BJ (cell line): ENCODE measurements around the gene SDHB. TPM values are rescaled to one million over a fixed set of nuclear protein-coding genes. Genes with fewer than 3 reads are reported as not detected.

Source experiments
- CTCF ChIA-PET: fragments of 350-600 bp; formaldehyde crosslinking; extraction: SDS; loops from one replicate; lab custom pipeline; 2021; ENCODE audit warnings: antibody characterized with exemption, inconsistent platforms; lab: Yijun Ruan, JAX
- POLR2A ChIA-PET: fragments of 300-600 bp; sonication (Branson Sonifier 250); formaldehyde crosslinking; extraction: SDS; loops from one replicate; lab custom pipeline; 2021; ENCODE audit warnings: antibody characterized with exemption; lab: Charles Lee
- DNase-seq: peaks from one replicate; pipeline ENCODE4 v3.0.0-alpha.2; 2011; ENCODE audit warnings: low read depth
- H3K27me3 ChIP-seq: 2 replicates; pipeline ENCODE4 v1.6.0; 2011; ENCODE audit warnings: low read length; ENCODE audit not compliant: control insufficient read depth, insufficient read depth
- H3K36me3 ChIP-seq: 2 replicates; pipeline ENCODE4 v1.5.1; 2011; ENCODE audit warnings: low read length; ENCODE audit not compliant: control insufficient read depth, insufficient read depth
- H3K4me3 ChIP-seq: 2 replicates; pipeline ENCODE4 v1.5.1; 2011; ENCODE audit warnings: low read depth, mild to moderate bottlenecking, control low read depth, low read length
- polyA plus RNA-seq: library from polyadenylated mRNA; depleted of rRNA; stranded (reverse); fragments of >200 nt; gene quantifications from 2 replicates; pipeline ENCODE4 v1.2.3, GENCODE V29; 2011
- TF ChIP-seq, protein P1 (sequence below): IDR thresholded peaks from 2 replicates; pipeline ENCODE4 v1.5.1; 2011; ENCODE audit warnings: low read depth, mild to moderate bottlenecking, control low read depth, inconsistent platforms, low read length, moderate library complexity; ENCODE audit not compliant: insufficient read depth

SDHB gene
- polyA plus RNA-seq, 1 experiment = 115 TPM

- H3K36me3 ChIP-seq = peaks cover 4% of the 10 kb centered on the region; the same call in 1 of the 2 replicates
- H3K4me3 ChIP-seq = no peak overlapping the region
- no peaks in the 10 kb centered on the region for H3K27me3 ChIP-seq
- ChIA-PET CTCF (interaction anchor here (0.7 to 1.2 kb wide), 4 partner anchors 10 to 57 kb away, joined by 3 read pairs; no protein-coding TSS in a partner anchor), POLR2A (no interaction called here)
- TF ChIP-seq, protein P1, sequence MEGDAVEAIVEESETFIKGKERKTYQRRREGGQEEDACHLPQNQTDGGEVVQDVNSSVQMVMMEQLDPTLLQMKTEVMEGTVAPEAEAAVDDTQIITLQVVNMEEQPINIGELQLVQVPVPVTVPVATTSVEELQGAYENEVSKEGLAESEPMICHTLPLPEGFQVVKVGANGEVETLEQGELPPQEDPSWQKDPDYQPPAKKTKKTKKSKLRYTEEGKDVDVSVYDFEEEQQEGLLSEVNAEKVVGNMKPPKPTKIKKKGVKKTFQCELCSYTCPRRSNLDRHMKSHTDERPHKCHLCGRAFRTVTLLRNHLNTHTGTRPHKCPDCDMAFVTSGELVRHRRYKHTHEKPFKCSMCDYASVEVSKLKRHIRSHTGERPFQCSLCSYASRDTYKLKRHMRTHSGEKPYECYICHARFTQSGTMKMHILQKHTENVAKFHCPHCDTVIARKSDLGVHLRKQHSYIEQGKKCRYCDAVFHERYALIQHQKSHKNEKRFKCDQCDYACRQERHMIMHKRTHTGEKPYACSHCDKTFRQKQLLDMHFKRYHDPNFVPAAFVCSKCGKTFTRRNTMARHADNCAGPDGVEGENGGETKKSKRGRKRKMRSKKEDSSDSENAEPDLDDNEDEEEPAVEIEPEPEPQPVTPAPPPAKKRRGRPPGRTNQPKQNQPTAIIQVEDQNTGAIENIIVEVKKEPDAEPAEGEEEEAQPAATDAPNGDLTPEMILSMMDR = no peak
- DNase-seq = no peak
Observed at GRCh38 chr1:16986560-16986959, 67.3 kb downstream of the SDHB start.

GRCh38 chr1:16986113-16986512 is 67.7 kb downstream of the SDHB start:
- ChIA-PET CTCF (interaction anchor here (0.7 to 1.0 kb wide), 2 partner anchors 9 to 24 kb away, joined by 3 read pairs; no protein-coding TSS in a partner anchor), POLR2A (no interaction called here)
- TF ChIP-seq, protein P1 = no peak
- H3K4me3 ChIP-seq = no peak overlapping the region
- H3K36me3 ChIP-seq = peaks cover 4% of the 10 kb centered on the region; the same call in 1 of the 2 replicates
- no peaks in the 10 kb centered on the region for H3K27me3 ChIP-seq
- DNase-seq = no peak

DNA sequence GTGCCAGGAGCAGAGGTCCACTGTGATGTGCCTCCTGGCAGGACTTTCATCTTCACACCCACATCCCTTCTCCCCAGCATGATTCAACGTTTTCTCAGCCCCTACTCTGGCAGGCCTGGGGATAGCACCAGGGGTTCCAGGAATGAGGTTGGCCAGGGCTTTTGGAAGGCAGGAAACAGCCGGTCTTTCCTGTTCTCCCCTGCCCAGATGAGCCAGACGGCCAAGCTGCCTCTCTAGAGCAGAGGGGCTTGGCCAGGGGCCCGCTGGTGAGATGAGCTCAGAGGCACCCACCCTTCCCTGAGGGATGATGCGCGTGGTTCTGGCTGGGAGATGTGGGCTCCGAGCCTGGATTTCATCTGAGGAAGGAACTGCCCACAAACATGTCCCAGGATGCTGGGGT is 69.1 kb downstream of the SDHB start:
- H3K36me3 ChIP-seq = peaks cover 4% of the 10 kb centered on the region; the same call in 1 of the 2 replicates
- ChIA-PET CTCF (interaction anchor here (0.9 to 1.5 kb wide), 2 partner anchors 18 to 24 kb away, joined by 3 to 5 read pairs; no protein-coding TSS in a partner anchor), POLR2A (no interaction called here)
- TF ChIP-seq, protein P1 = no peak
- peak; percentile 74 for DNase-seq
- H3K4me3 ChIP-seq = no peak overlapping the region
- no peaks in the 10 kb centered on the region for H3K27me3 ChIP-seq

DNA sequence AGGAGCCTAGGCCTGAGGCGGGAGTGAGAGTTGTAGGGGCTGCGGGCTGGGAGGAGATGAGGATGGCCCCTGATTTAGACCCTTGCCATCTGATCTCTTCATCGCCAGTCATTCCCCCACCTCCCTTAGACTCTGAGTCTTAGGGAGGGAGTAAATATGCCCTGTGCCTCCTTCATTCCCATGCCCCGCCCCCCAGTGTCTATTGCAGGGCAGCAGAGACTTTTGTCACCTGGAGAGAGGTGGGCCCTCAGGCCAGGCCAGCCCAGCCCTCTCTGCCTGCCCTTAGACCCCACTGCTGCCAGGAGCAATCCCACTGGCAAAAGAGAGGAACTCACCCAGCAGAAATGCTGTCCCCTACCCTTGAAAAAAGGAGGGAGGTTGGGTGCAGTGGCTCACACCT is 70.2 kb downstream of the SDHB start:
- Histone ChIP-seq H3K4me3 (no peak overlapping the region), H3K27me3 (no peaks in the 10 kb centered on the region), H3K36me3 (peaks cover 2% of the 10 kb centered on the region; the same call in 1 of the 2 replicates)
- TF ChIP-seq, protein P1 = no peak
- DNase-seq = no peak
- ChIA-PET POLR2A (no interaction called here), CTCF (no interaction called here)

DNA sequence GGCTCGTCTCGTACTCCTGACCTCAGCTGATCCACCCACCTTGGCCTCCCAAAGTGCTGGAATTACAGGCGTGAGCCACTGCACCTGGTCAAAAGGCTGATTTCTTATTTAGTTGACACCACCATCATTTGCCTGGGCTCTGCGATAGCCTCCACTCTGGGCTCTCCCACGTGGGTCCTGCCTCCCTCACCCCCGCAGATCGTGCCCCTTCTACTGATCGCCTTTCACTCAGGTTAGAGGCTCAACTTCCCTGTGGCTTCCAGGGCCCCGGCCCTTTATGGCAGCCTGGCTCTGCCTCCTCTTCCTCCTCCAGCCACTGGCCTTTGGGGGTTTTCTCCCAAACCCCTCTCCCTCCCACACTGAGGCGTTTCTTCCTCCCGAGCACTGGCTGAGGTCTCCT is 70.9 kb downstream of the SDHB start:
- ChIA-PET CTCF (interaction anchor here (1.9 kb wide), 1 partner anchor 22 kb away, joined by 6 read pairs; no protein-coding TSS in a partner anchor), POLR2A (no interaction called here)

More for the DNA sequence above, 70.9 kb downstream of the SDHB start:
- no peak for DNase-seq
- Histone ChIP-seq H3K4me3 (no peak overlapping the region), H3K27me3 (no peaks in the 10 kb centered on the region), H3K36me3 (peaks cover 2% of the 10 kb centered on the region; the same call in 1 of the 2 replicates)
- TF ChIP-seq, protein P1 = no peak
